ENCODE measurements around the gene CUTC.

- TF ChIP-seq EZH2 (IDR thresholded peaks at IDR 0.05; ENCODE audit: low read length, missing control alignments), result no peak
- TF ChIP-seq CTCF (conservative IDR thresholded peaks at IDR 0.05 in 1 of 2, IDR thresholded peaks at IDR 0.05 in 1 of 2; ENCODE audit: low read depth in 1 of 2, low read length in 2 of 2), result no peak
Observed at GRCh38 chr10:99784727-99785441, 52.9 kb downstream of the CUTC start.

Measured in fibroblast of lung (primary cell).